WTC11 (cell line): Measurements from ENCODE around the gene S100A7.

Source experiments
- CBFB ChIP-seq: sonication (generic); formaldehyde crosslinking; IDR thresholded peaks from 2 replicates; pipeline ENCODE4 v1.8.1; 2022; ENCODE audit warnings: mild to moderate bottlenecking, low read depth, missing genetic modification reagents
- MXD4 ChIP-seq: fragments of 250-450 bp; sonication (Bioruptor Pico); IDR thresholded peaks from 2 replicates; pipeline ENCODE4 v1.8.0; 2021; ENCODE audit warnings: mild to moderate bottlenecking, moderate library complexity, borderline replicate concordance
- RORB ChIP-seq: fragments of 250-450 bp; sonication (Bioruptor Pico); IDR thresholded peaks from 2 replicates; pipeline ENCODE4 v1.9.0; 2021; ENCODE audit warnings: mild to moderate bottlenecking
- SP1 ChIP-seq: sonication (generic); formaldehyde crosslinking; conservative IDR thresholded peaks from 2 replicates; pipeline ENCODE4 v1.8.1; 2022; ENCODE audit warnings: missing genetic modification reagents
- TEAD4 ChIP-seq: sonication (generic); formaldehyde crosslinking; IDR thresholded peaks from 2 replicates; pipeline ENCODE4 v1.8.0; 2022; ENCODE audit warnings: mild to moderate bottlenecking, missing genetic modification reagents
- TF ChIP-seq, protein P1 (sequence below): fragments of 200-600 bp; IDR thresholded peaks from 2 replicates; pipeline ENCODE4 v1.8.0; 2022; ENCODE audit warnings: antibody characterized with exemption
- TF ChIP-seq, protein P2 (sequence below): sonication (generic); formaldehyde crosslinking; IDR thresholded peaks from 2 replicates; pipeline ENCODE4 v1.8.1; 2022; ENCODE audit warnings: low read depth, missing genetic modification reagents, borderline replicate concordance
- TF ChIP-seq, protein P3 (sequence below): sonication (generic); formaldehyde crosslinking; IDR thresholded peaks from 2 replicates; pipeline ENCODE4 v1.8.1; 2023; ENCODE audit warnings: mild to moderate bottlenecking, missing genetic modification reagents, borderline replicate concordance
- TF ChIP-seq, protein P4 (sequence below): sonication (generic); formaldehyde crosslinking; IDR thresholded peaks from 2 replicates; pipeline ENCODE4 v1.8.0; 2022; ENCODE audit warnings: mild to moderate bottlenecking, missing genetic modification reagents

DNA sequence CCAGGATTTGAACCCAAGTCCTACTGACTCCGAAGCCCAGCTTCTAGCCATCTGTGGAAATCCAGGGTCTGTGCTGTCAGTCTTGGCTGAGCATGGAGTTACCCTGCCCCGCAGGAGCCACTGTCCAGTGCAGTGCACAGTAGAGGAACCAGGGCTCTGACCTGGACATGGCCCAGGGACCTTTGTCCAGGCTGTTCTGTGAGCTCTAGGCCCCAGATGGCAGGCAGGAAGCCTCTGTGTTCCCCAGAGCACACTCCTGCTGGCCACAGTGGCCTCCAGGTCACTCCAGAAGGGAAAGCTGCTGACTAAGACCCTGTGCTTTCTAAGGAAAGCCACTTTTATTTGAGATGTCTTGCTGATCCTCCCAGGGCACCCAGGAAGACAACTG lies 30.3 kb downstream of the S100A7 start:
- TF ChIP-seq, protein P1, sequence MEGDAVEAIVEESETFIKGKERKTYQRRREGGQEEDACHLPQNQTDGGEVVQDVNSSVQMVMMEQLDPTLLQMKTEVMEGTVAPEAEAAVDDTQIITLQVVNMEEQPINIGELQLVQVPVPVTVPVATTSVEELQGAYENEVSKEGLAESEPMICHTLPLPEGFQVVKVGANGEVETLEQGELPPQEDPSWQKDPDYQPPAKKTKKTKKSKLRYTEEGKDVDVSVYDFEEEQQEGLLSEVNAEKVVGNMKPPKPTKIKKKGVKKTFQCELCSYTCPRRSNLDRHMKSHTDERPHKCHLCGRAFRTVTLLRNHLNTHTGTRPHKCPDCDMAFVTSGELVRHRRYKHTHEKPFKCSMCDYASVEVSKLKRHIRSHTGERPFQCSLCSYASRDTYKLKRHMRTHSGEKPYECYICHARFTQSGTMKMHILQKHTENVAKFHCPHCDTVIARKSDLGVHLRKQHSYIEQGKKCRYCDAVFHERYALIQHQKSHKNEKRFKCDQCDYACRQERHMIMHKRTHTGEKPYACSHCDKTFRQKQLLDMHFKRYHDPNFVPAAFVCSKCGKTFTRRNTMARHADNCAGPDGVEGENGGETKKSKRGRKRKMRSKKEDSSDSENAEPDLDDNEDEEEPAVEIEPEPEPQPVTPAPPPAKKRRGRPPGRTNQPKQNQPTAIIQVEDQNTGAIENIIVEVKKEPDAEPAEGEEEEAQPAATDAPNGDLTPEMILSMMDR: no peak
- TF ChIP-seq CBFB (CRISPR knock-in tag) (no peak), RORB (CRISPR knock-in tag) (no peak), TEAD4 (no peak), MXD4 (no peak), SP1 (CRISPR knock-in tag) (no peak)
- TF ChIP-seq, protein P2, sequence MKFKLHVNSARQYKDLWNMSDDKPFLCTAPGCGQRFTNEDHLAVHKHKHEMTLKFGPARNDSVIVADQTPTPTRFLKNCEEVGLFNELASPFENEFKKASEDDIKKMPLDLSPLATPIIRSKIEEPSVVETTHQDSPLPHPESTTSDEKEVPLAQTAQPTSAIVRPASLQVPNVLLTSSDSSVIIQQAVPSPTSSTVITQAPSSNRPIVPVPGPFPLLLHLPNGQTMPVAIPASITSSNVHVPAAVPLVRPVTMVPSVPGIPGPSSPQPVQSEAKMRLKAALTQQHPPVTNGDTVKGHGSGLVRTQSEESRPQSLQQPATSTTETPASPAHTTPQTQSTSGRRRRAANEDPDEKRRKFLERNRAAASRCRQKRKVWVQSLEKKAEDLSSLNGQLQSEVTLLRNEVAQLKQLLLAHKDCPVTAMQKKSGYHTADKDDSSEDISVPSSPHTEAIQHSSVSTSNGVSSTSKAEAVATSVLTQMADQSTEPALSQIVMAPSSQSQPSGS (CRISPR knock-in tag): no peak
- TF ChIP-seq, protein P3, sequence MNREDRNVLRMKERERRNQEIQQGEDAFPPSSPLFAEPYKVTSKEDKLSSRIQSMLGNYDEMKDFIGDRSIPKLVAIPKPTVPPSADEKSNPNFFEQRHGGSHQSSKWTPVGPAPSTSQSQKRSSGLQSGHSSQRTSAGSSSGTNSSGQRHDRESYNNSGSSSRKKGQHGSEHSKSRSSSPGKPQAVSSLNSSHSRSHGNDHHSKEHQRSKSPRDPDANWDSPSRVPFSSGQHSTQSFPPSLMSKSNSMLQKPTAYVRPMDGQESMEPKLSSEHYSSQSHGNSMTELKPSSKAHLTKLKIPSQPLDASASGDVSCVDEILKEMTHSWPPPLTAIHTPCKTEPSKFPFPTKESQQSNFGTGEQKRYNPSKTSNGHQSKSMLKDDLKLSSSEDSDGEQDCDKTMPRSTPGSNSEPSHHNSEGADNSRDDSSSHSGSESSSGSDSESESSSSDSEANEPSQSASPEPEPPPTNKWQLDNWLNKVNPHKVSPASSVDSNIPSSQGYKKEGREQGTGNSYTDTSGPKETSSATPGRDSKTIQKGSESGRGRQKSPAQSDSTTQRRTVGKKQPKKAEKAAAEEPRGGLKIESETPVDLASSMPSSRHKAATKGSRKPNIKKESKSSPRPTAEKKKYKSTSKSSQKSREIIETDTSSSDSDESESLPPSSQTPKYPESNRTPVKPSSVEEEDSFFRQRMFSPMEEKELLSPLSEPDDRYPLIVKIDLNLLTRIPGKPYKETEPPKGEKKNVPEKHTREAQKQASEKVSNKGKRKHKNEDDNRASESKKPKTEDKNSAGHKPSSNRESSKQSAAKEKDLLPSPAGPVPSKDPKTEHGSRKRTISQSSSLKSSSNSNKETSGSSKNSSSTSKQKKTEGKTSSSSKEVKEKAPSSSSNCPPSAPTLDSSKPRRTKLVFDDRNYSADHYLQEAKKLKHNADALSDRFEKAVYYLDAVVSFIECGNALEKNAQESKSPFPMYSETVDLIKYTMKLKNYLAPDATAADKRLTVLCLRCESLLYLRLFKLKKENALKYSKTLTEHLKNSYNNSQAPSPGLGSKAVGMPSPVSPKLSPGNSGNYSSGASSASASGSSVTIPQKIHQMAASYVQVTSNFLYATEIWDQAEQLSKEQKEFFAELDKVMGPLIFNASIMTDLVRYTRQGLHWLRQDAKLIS (CRISPR knock-in tag): no peak
- TF ChIP-seq, protein P4, sequence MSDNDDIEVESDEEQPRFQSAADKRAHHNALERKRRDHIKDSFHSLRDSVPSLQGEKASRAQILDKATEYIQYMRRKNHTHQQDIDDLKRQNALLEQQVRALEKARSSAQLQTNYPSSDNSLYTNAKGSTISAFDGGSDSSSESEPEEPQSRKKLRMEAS (CRISPR knock-in tag): no peak
